ENCODE measurements around the gene WAC.
"Not testable (repeated sequence)": the region's sequence is repeated elsewhere in the genome, so short reads cannot be mapped to it uniquely, and the experiment has no call there.

The WAC gene

DNA sequence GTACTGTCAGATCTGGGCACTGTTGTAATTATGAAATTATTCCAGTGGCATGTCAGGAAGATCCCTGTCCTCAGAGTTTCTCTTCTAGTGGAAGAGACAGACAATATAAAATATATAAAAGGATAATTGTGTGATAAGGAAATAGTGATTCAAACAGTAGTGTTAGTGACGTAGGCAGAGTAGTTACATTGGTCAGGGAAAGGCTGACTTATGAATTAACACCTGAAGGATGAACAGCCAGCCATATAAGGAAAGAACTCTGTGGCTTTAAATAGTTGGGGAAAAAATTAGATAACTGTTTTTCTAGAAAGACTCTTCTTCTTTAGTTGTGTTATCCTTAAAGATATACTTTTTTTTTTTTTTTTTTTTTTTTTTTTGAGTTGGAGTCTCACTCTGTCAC lies 37.7 kb downstream of the WAC start:
- no peak for DNase-seq

DNA sequence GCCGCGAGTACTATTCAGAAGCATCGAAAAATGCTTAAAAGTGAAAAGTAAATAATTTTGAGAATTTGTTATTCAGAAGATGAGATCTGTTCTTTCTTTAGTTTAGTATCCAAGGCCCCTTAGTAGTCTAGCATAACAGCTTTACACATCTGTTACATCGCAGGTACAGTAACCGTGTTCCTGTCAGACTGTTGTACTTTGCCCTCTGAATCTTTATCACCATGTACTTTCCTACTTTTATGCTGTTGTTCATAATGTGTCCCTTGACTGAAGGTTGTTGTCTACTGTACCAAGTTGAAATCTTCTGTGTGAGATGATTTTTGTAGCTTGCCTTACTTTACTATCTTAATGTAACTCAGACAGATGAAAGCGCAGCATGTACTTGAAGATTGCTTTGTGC lies 38.3 kb downstream of the WAC start:
- DNase-seq: no peak

GRCh38 chr10:28574214-28574613 lies 41.3 kb downstream of the WAC start:
- DNase-seq: not testable (repeated sequence)

GRCh38 chr10:28575852-28576251 lies 42.9 kb downstream of the WAC start:
- DNase-seq: no peak

DNA sequence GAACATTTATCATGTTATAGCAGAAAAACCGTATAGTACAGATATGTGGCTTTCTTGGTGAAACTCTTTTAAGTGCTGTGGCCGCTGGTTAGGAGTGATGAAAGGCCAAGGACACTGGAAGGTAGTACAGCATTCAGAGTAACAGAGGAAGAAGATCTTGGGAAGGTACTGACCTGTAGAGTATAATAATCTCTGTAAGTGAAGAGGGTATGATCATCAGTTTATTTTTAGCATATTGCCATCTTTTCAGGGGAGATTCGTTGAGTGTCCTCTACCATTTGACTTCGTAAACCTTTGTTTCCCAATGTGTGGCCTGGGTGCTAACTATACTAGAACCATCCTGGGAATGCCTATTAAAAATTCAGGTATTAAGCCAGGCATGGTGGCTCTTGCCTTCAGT lies 44.6 kb downstream of the WAC start:
- DNase-seq: no peak

DNA sequence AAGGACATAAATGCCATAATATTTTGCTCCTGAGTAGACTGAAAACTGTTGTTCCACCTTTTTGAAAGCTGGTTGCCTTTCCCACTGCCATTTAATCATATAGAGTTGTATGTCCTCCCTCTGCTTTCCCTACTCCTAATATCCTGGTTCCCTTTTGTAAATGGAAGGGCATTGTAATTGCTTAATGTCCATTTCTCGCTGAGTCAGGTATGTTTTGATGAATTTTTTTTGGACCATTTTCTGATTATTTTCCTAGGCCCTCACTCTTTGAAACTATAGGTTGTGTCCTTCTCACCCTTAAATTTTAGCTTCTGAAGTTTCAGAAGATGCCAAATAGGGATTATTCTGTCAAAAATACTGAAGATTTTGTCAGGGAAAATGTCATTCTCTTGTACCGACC lies 45.5 kb downstream of the WAC start:
- no peak for DNase-seq

- no peak for DNase-seq
Measured at GRCh38 chr10:28580825-28581224, 47.9 kb downstream of the WAC start.

DNA sequence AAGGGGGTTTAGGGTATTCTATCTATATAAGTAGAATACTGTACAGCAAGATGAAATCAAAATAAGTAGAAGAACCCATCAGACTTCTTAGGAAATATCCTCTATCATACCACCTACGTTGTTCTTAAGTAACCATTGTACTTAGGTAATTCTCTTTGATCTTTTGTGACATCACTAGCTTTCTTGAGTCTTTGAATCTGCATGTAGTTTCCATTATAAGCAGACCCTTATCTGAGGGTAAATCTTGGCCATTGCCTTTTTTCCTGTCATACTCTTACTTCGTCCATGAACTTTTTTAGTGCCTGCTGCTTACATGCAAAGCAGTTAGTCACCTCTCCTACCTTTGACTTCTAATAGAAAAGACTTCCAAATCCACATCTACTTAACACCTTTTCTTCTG lies 49.0 kb downstream of the WAC start:
- no peak for DNase-seq

- no peak for DNase-seq
Measured at GRCh38 chr10:28585076-28585475, 52.2 kb downstream of the WAC start.

DNA sequence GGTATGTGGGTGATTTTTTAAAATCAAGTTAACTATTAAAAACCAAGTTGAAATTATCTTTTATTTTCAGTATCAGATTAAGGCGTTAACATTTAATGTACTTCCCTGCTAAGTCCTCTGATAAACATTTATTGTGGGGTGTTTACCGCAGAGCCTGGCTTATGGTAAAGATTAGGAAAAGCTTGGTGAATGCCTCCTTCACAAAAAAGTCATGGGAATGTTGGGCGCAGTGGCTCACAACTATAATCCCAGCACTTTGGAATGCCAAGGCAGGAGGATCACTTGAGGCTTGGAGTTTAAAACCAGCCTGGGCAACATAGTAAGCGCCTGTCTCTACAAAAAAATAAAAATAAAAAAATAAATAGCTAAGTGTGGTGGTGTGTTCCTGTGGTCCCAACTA lies 53.3 kb downstream of the WAC start:
- no peak for DNase-seq

GRCh38 chr10:28587270-28587969 lies 54.5 kb downstream of the WAC start:
- DNase-seq: no peak

- no peak for DNase-seq
Measured at GRCh38 chr10:28587970-28588290, 55.0 kb downstream of the WAC start.

GRCh38 chr10:28592953-28593352 lies 60.0 kb downstream of the WAC start:
- no peak for DNase-seq

- DNase-seq: no peak
Measured at GRCh38 chr10:28593811-28594210, 60.9 kb downstream of the WAC start.

GRCh38 chr10:28594406-28594805 lies 61.5 kb downstream of the WAC start:
- no peak for DNase-seq

DNA sequence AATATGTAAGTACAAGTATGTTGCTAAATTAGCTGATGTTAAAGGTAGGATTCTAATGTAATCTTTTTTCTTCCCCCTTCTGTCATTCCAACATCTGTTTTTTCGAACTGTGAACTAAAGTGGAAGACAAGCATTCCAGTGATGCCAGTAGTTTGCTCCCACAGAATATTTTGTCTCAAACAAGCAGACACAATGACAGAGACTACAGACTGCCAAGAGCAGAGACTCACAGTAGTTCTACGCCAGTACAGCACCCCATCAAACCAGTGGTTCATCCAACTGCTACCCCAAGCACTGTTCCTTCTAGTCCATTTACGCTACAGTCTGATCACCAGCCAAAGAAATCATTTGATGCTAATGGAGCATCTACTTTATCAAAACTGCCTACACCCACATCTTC lies 62.7 kb downstream of the WAC start:
- DNase-seq: no peak

DNA sequence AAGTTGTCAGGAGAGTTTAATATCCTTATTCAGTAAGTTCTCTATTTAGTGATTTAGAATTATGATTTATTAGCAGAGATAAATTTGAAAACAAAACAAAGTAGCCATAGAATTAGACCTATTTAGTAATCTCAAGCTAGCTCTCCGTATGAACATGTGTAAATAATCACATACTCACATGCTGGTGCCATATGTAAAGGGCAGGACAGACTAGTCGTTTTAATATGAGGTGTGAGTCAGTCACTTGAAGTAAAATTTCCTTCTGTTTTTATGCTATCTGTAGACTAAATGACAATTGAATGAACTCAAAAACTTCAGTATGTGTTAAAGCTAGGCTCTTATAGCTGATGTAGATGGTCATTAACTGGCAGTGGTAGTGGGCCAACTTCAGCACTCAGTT lies 67.1 kb downstream of the WAC start:
- no peak for DNase-seq

DNA sequence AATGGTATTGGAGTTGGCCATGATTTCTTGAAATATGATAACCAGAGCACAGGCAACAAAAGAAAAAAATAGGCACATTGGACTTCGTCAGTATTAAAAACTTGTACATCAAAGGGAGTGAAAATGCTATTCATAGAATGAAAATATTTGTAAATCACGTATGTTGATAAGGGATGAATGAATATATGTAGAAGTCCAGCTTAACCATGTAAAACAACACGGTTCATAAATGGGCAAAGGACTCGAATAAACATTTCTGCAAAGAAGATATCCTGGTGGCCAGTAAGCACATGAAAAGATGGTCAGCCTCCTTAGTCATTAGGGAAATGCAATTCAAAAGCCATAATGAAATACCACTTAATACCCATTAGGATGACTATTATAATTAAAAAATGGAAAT lies 68.1 kb downstream of the WAC start:
- DNase-seq: no peak

- no peak for DNase-seq
Measured at GRCh38 chr10:28604567-28605536, 71.9 kb downstream of the WAC start.

DNA sequence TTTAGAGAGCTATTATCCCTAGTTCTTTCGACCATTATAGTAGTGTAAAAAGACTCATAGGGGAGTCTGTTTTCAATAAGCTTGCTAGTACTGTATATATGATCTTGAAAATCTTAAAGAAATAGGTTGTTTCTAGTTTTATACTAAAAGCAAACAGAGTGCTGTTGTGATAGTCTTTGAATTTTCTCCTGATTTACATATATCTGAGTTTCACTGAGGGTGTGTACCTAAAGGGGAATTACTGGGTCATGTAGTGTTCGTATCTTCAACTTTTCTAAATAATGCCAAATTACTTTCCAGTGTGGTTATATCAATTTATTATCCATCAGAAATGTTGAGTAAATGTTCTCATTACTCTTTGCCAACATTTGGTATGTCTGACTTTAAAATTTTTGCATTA lies 73.7 kb downstream of the WAC start:
- no peak for DNase-seq

- DNase-seq: not testable (repeated sequence)
Measured at GRCh38 chr10:28609636-28610035, 76.7 kb downstream of the WAC start.

GRCh38 chr10:28612877-28613276 lies 80.0 kb downstream of the WAC start:
- DNase-seq: no peak

DNA sequence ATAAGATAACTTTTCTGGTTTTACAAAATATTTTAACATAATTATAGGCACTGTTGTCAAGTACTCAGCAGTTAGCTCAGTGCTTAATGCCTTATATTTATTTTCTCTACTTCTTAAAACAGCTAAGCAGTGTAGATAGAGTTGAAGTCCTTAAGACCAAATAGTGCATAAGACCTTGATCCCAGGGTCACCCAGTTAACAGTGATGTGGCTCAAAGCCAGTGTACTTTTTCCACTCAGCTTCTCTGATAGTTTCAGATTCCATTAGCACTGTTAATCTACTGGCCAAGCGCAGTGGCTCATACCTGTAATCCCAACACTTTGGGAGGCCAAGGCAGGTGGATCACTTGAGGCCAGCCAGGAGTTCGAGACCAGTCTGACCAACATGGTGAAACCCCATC lies 83.6 kb downstream of the WAC start:
- no peak for DNase-seq

DNA sequence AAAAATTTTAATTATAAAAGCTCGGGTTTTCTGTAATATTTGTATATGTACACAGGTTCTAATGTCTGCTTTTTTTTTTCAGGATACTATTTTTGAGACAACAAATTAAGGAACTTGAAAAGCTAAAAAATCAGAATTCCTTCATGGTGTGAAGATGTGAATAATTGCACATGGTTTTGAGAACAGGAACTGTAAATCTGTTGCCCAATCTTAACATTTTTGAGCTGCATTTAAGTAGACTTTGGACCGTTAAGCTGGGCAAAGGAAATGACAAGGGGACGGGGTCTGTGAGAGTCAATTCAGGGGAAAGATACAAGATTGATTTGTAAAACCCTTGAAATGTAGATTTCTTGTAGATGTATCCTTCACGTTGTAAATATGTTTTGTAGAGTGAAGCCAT lies 86.5 kb downstream of the WAC start:
- DNase-seq: no peak

GRCh38 chr10:28620251-28620650 lies 87.3 kb downstream of the WAC start:
- no peak for DNase-seq
